Gastrocnemius medialis (tissue), 4 donors: ENCODE data around the gene ZNF318. TPM values are rescaled to one million over a fixed set of nuclear protein-coding genes. Genes with fewer than 3 reads are reported as not detected.

ENCODE experiments used
- ATAC-seq, 2 donors: fragments of 150-250 bp; one replicate each; pipeline ENCODE4 v1.9.1; 2016
- DNase-seq, 2 donors: peaks; one replicate each; pipeline ENCODE4 v3.0.0-alpha.2; 2019
- H3K27ac ChIP-seq, 4 donors: fragments of 200-600 bp; sonication (generic); 1 replicate in 1 of 4; 2 replicates in 3 of 4; pipeline ENCODE4 v1.5.1; 2016 to 2018; ENCODE audit warnings: mild to moderate bottlenecking in 2 of 4, moderate library complexity in 1 of 4
- H3K27me3 ChIP-seq, 3 donors: fragments of 200-600 bp; sonication (generic) in 2 of 3; 1 replicate in 1 of 3; 2 replicates in 2 of 3; pipeline versions ENCODE4 v1.5.1 to v1.6.0; 2016 to 2019; ENCODE audit warnings: mild to moderate bottlenecking in 1 of 3, moderate library complexity in 1 of 3
- H3K36me3 ChIP-seq, 2 donors: fragments of 200-600 bp; sonication (generic) in 1 of 2; one replicate each; pipeline ENCODE4 v1.5.1; 2017 to 2018
- H3K4me1 ChIP-seq, 2 donors: fragments of 200-600 bp; sonication (generic) in 1 of 2; one replicate each; pipeline ENCODE4 v1.5.1; 2016 to 2017; ENCODE audit warnings: mild to moderate bottlenecking in 2 of 2
- H3K4me3 ChIP-seq, 4 donors: fragments of 200-600 bp; sonication (generic) in 3 of 4; 1 replicate in 1 of 4; 2 replicates in 3 of 4; pipeline ENCODE4 v1.5.1; 2016 to 2019; ENCODE audit warnings: mild to moderate bottlenecking in 2 of 4
- H3K9me3 ChIP-seq, 3 donors: fragments of 200-600 bp; sonication (generic) in 2 of 3; 1 replicate in 1 of 3; 2 replicates in 2 of 3; pipeline ENCODE4 v1.5.1; 2016 to 2019
- CTCF ChIP-seq, 5 experiments: fragments of 450-650 bp in 3 of 5; fragments of 200-600 bp in 2 of 5; sonication (generic) in 2 of 5; IDR thresholded peaks in 4 of 5; conservative IDR thresholded peaks in 1 of 5; 1 replicate in 4 of 5; 2 replicates in 1 of 5; pipeline ENCODE4 v1.5.1; 2016 to 2019; ENCODE audit warnings: antibody characterized with exemption in 5 of 5, mild to moderate bottlenecking in 3 of 5, moderate library complexity in 3 of 5
- POLR2A ChIP-seq, 2 donors: fragments of 450-650 bp; IDR thresholded peaks; one replicate each; pipeline ENCODE4 v1.6.1; 2017; ENCODE audit warnings: antibody characterized with exemption in 2 of 2, mild to moderate bottlenecking in 2 of 2, moderate library complexity in 2 of 2
- in situ Hi-C, 4 donors: fragments of 200-750 bp; cut with MboI; loops; one replicate each; pipeline versions ENCODE4 v1.15.0 to v1.8.0; 2017; ENCODE audit warnings: low sequenced_read_pairs in 4 of 4
- intact Hi-C: fragments of 100-400 bp; cut with DNase I; formaldehyde crosslinking; loops from one replicate; pipeline ENCODE4 v1.15.1; 2023; ENCODE audit warnings: low total_unique reads
- total RNA-seq, 4 donors: library from RNA; depleted of rRNA; stranded (reverse); fragments of >200 nt; gene quantifications; one replicate each; pipeline versions ENCODE4 v1.1.0 to v1.2.3, GENCODE V29; 2016

The ZNF318 gene
- total RNA-seq, 4 donors from 2014 or later: 9.9 to 13.8 (median 12.4) TPM

GRCh38 chr6:43339168-43339567 lies 30.3 kb downstream of the ZNF318 start:
- in situ Hi-C loops (loop anchor here in 1 of 4 donors (25.0 kb wide), 1 partner anchor 427 kb away; the partner anchor contains the start of gene PTCRA), intact Hi-C loops (loop anchor here (10.0 kb wide), 1 partner anchor 434 kb away; no protein-coding TSS in a partner anchor)
- H3K4me3 ChIP-seq: no peak overlapping the region
- TF ChIP-seq CTCF (IDR thresholded peaks at IDR 0.05 in 4 of 5, conservative IDR thresholded peaks at IDR 0.05 in 1 of 5) (no peak), POLR2A (IDR thresholded peaks at IDR 0.05) (no peak)
- peaks cover 3 to 5% of the 10 kb centered on the region in 2 donors for H3K4me1 ChIP-seq
- no peaks in the 10 kb centered on the region for H3K27me3 ChIP-seq
- H3K9me3 ChIP-seq: no peaks in the 10 kb centered on the region
- H3K27ac ChIP-seq: no peak overlapping the region
- DNase-seq (no peak), ATAC-seq (no peak)
- H3K36me3 ChIP-seq: peaks cover 0 to 66% of the 10 kb centered on the region in 2 donors

GRCh38 chr6:43338243-43338642 lies 31.2 kb downstream of the ZNF318 start:
- H3K4me3 ChIP-seq: no peak overlapping the region
- ATAC-seq (no peak), DNase-seq (no peak)
- H3K9me3 ChIP-seq: no peaks in the 10 kb centered on the region
- intact Hi-C loops: loop anchor here (10.0 kb wide), 1 partner anchor 433 kb away; no protein-coding TSS in a partner anchor
- H3K4me1 ChIP-seq: peaks cover 6 to 9% of the 10 kb centered on the region in 2 donors
- no peak overlapping the region for H3K27ac ChIP-seq
- peaks cover 0 to 61% of the 10 kb centered on the region in 2 donors for H3K36me3 ChIP-seq
- in situ Hi-C loops: loop anchor here in 1 of 4 donors (25.0 kb wide), 1 partner anchor 426 kb away; the partner anchor contains the start of gene PTCRA
- TF ChIP-seq CTCF (IDR thresholded peaks at IDR 0.05 in 4 of 5, conservative IDR thresholded peaks at IDR 0.05 in 1 of 5) (no peak), POLR2A (IDR thresholded peaks at IDR 0.05) (no peak)
- H3K27me3 ChIP-seq: no peaks in the 10 kb centered on the region

- ATAC-seq: no peak
- Histone ChIP-seq H3K36me3 (peaks cover 0 to 44% of the 10 kb centered on the region in 2 donors), H3K4me3 (no peak overlapping the region), H3K27me3 (no peaks in the 10 kb centered on the region), H3K9me3 (no peaks in the 10 kb centered on the region), H3K27ac (no peak overlapping the region), H3K4me1 (peaks cover 6 to 9% of the 10 kb centered on the region in 2 donors)
- in situ Hi-C loops: loop anchor here in 1 of 4 donors (25.0 kb wide), 1 partner anchor 424 kb away; the partner anchor contains the start of gene PTCRA
- intact Hi-C loops: loop anchor here (10.0 kb wide), 1 partner anchor 432 kb away; no protein-coding TSS in a partner anchor
- no peak for DNase-seq
- TF ChIP-seq POLR2A (IDR thresholded peaks at IDR 0.05): no peak
- TF ChIP-seq CTCF (IDR thresholded peaks at IDR 0.05 in 4 of 5, conservative IDR thresholded peaks at IDR 0.05 in 1 of 5): no peak
Observed at GRCh38 chr6:43336382-43336781, 33.1 kb downstream of the ZNF318 start.

- Histone ChIP-seq H3K27me3 (no peaks in the 10 kb centered on the region), H3K4me1 (peaks cover 6 to 9% of the 10 kb centered on the region in 2 donors), H3K9me3 (no peaks in the 10 kb centered on the region), H3K27ac (no peak overlapping the region), H3K36me3 (peaks cover 0 to 35% of the 10 kb centered on the region in 2 donors), H3K4me3 (no peak overlapping the region)
- TF ChIP-seq CTCF (IDR thresholded peaks at IDR 0.05 in 4 of 5, conservative IDR thresholded peaks at IDR 0.05 in 1 of 5) (no peak), POLR2A (IDR thresholded peaks at IDR 0.05) (no peak)
- intact Hi-C loops: loop anchor here (10.0 kb wide), 1 partner anchor 431 kb away; no protein-coding TSS in a partner anchor
- in situ Hi-C loops: loop anchor here in 1 of 4 donors (25.0 kb wide), 1 partner anchor 423 kb away; the partner anchor contains the start of gene PTCRA
- DNase-seq (no peak), ATAC-seq (no peak)
Observed at GRCh38 chr6:43335469-43335868, 34.0 kb downstream of the ZNF318 start.
